Measurements from ENCODE around the gene PPID.

GRCh38 chr4:158667651-158668198, 55.5 kb downstream of the PPID start:
- TF ChIP-seq CTCF (IDR thresholded peaks at IDR 0.05) = peak; percentile 17 to 44 (median 32)
- TF ChIP-seq POLR2A (IDR thresholded peaks at IDR 0.05) = no peak
